Measurements from ENCODE around the gene NDEL1.

The NDEL1 gene

DNA sequence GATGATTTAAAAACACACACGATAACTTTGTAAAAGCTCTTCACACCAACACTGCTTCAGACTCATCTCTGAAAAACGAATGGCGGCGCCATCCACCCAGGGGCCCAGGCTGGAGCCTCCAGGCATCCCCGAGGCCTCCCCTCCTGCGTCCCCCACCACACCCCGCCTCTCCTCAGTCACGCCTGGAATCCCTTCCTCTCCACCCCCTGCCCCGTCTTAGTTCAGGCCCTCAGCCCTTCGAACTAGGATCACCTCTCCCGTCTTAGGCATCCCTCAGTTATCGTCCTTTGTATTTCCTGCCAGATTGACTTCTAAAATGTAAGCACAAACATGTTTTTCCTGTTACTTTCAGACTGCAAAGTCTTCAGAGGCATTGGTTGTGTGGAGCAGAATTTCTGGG is 58.3 kb downstream of the NDEL1 start:
- H3K4me3 ChIP-seq (ENCODE audit: low read depth, low read length), result no peak overlapping the region
- TF ChIP-seq, protein P1, sequence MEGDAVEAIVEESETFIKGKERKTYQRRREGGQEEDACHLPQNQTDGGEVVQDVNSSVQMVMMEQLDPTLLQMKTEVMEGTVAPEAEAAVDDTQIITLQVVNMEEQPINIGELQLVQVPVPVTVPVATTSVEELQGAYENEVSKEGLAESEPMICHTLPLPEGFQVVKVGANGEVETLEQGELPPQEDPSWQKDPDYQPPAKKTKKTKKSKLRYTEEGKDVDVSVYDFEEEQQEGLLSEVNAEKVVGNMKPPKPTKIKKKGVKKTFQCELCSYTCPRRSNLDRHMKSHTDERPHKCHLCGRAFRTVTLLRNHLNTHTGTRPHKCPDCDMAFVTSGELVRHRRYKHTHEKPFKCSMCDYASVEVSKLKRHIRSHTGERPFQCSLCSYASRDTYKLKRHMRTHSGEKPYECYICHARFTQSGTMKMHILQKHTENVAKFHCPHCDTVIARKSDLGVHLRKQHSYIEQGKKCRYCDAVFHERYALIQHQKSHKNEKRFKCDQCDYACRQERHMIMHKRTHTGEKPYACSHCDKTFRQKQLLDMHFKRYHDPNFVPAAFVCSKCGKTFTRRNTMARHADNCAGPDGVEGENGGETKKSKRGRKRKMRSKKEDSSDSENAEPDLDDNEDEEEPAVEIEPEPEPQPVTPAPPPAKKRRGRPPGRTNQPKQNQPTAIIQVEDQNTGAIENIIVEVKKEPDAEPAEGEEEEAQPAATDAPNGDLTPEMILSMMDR (IDR thresholded peaks at IDR 0.05; ENCODE audit: low read depth, low read length, missing control alignments), result no peak
- no peak for DNase-seq (ENCODE audit: low read depth)

DNA sequence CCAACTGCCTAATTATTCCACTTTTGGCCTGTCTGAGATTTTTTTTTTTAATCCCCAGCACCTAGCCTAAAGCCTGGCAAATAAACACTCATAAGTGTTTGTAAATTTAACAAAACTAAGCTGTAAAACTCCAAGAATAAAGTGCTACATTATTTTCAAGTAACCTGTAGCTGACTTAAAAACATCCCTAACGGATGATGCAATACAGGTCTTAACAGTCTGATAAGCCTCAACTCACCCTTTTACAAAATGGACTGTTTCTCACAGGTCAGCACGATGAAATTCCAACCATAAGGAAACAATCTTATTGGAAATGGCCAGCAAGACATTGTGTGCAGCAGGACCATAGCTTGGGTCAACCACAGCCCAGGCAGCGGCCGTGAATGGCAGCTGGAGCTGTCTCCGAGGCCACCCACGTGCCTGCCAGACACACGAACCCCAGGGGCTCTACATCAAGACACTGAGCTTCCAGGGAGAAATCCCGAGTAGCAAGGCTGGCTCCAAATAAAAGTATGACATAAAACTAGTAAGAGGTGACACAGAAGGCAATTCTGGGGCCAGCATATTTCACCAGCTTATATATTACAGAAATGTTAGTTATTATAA is 58.9 kb downstream of the NDEL1 start:
- DNase-seq (ENCODE audit: low read depth), result no peak
- TF ChIP-seq, protein P1 (IDR thresholded peaks at IDR 0.05; ENCODE audit: low read depth, low read length, missing control alignments), result no peak
- H3K4me3 ChIP-seq (ENCODE audit: low read depth, low read length), result no peak overlapping the region

DNA sequence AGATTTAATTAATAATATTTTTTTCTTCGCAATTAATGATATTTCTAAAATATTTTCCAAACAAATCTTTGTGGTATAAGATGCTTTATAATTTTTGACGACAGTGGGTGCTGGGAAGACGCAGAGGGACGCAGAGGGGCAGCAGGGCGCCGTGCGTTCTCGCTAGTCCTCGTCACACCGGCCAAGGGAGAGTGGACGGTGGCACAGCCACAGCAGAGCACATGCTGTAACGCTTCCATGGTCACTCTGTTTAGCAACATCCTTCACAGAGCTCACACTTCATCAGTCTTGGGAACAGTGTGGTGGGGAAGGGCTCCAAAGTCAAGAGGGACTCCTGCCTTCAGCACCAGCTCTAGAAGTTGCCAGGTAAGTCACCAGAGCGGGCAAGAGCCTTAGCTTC is 60.4 kb downstream of the NDEL1 start:
- DNase-seq (ENCODE audit: low read depth), result no peak
- TF ChIP-seq, protein P1 (IDR thresholded peaks at IDR 0.05; ENCODE audit: low read depth, low read length, missing control alignments), result no peak
- no peak overlapping the region for H3K4me3 ChIP-seq (ENCODE audit: low read depth, low read length)

DNA sequence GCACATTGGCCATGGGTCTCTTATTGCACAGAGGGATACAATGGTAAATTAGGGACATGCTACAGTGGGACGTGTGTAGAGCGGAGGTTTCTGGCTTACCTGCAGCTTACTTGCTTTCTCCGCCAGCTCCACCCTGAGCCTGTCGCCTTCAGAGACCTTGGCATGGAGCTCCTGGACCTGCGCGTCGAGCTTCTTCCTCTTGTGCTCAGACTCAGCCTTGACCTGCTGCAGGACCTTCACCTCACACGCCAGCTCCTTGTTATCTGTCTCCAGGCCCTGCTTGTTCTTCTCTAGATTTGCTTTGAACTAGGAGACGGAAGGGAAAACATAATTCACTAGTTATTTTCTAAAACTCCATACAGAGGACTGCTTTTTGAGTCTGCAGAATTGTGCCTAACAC is 63.5 kb downstream of the NDEL1 start:
- no peak overlapping the region for H3K4me3 ChIP-seq (ENCODE audit: low read depth, low read length)
- no peak for DNase-seq (ENCODE audit: low read depth)
- TF ChIP-seq, protein P1 (IDR thresholded peaks at IDR 0.05; ENCODE audit: low read depth, low read length, missing control alignments), result no peak

DNA sequence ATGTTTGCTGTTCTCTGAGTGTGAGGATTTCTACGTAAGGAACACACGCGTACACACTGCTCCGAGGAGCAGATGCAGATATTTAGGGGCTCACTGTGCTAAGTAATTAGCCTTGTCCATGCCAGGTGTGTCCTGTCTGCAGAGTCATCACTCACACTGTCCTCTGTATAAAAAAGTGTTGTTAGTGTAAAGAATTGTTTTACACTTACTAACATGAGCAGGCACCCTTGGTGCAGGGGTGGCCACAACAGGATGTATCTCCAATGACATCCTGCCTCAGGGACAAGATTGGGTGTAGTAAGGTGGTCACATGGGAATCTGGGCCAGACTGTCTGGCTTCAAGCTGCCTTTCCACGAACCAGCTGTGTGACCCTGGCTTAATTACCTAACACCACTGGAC is 63.9 kb downstream of the NDEL1 start:
- TF ChIP-seq, protein P1 (IDR thresholded peaks at IDR 0.05; ENCODE audit: low read depth, low read length, missing control alignments), result no peak
- no peak overlapping the region for H3K4me3 ChIP-seq (ENCODE audit: low read depth, low read length)
- no peak for DNase-seq (ENCODE audit: low read depth)

DNA sequence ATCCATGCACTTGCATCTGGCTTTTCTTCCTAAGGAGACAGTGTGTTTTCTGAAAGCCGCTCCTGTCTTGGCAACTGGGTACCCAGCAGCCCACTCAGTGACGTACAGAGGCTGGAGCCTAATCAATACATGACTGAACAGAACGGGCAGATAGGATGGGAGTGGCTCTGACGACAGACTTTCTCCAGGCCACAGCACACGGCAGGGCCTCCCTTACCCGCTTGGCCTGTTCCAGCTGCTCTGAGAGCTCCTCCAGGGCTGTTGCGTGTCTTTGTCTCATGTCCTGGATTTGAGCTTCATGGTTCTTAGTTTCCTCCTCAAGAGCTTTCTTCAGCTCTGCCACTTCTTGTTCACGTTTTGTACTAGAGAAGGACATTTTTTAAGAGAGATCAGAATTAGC is 64.9 kb downstream of the NDEL1 start:
- no peak overlapping the region for H3K4me3 ChIP-seq (ENCODE audit: low read depth, low read length)
- no peak for DNase-seq (ENCODE audit: low read depth)
- TF ChIP-seq, protein P1 (IDR thresholded peaks at IDR 0.05; ENCODE audit: low read depth, low read length, missing control alignments), result no peak

DNA sequence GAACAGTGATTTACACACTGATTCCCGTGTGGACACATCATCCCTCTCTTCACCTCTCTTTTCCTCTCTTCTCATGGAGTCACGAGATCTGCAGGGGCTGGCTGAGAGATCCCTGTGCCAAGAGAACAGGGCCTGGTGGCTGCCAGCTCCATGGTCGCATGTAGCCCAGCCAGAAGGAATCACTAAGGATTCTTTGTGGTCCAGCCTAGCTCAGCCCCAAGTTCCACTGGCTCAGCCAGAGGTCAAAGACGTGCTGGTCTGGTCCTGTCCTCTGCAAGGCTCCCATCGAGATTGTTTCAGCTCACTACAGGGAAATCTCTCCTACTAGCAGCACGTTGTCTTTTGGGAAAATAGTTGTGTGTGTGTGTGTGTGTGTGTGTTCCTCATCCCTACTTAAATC is 66.4 kb downstream of the NDEL1 start:
- no peak overlapping the region for H3K4me3 ChIP-seq (ENCODE audit: low read depth, low read length)
- TF ChIP-seq, protein P1 (IDR thresholded peaks at IDR 0.05; ENCODE audit: low read depth, low read length, missing control alignments), result no peak
- DNase-seq (ENCODE audit: low read depth), result no peak
